ENCODE measurements around the gene ZNF576. TPM values are rescaled to one million over a fixed set of nuclear protein-coding genes. Genes with fewer than 3 reads are reported as not detected.

ZNF576 gene
- total RNA-seq, 2 donors from 2014 or later: 7.9 to 11.1 TPM

DNA sequence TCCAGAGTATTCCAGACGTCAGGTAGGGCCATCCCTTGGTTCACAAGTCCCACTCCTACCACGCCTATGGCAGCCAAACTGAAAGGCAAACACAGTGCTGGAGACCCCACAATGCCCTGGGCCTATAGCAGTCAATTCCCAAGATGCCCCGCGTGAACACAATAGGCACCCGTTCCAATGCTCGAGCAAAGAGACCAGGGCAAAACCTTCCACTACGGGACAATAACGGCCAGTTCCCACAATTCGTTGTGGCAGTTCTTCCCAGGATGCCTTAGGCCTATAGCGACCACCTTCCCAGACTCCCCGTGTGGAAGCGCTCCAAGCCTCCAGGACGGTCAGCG, 22.5 kb downstream of the ZNF576 start:
- H3K36me3 Mint-ChIP-seq (ENCODE audit: low read depth): no peaks in the 10 kb centered on the region

DNA sequence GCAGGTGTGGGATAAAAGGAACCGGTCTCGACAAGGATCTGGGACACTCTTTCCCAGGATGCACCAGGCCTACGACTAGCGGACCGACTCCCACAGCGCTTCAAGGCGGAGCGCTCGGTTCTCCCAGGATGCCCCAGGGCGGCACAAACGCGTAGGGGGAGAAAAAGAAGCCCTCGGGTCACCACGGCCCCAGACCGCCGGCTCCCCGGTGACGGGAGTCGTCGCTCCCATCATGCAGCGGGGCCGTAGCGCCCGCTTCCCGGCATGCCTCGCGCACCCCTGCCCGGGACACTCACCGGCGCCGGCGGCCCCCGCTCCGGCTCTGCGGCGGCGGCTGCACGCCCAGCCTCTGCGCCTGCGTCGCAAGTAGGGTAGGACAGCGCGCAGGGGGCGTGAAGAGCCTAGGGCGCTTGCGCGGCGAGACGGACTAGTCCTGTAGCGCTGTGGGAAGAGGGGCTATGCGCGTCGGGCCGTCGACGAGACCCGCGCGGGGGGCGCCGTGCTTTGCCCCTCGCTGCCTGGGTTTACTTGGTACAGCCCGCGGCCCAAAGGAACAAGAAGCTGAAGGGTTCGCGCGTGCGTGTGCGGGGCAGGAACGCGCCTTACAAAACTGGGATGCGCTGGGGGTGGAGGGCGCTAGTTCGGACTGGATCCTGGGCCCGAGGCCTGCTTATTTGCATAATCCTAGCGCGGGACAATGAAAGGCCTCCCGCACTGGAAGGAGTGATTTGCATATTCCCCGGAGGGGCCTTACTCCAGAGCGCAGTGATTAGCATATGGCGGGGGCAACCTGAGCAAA, 23.1 kb downstream of the ZNF576 start, which contains the start of gene ZNF428:
TSS of gene ZNF428 (minus strand) at position 368 of the 799 bp plus-strand sequence. CDS start 5,325 bp downstream, outside the sequence.
- DNase-seq (peak; percentile 76 to 88 (median 85)), ATAC-seq (peak; percentile 90)
- Mint-ChIP-seq H3K4me1 (peaks cover 27% of the 10 kb centered on the region), H3K27ac (peak within 1 kb of the TSS; percentile 91), H3K4me3 (peak within 1 kb of the TSS; percentile 97), H3K27me3 (no peaks in the 10 kb centered on the region), H3K36me3 (ENCODE audit: low read depth) (no peaks in the 10 kb centered on the region)
- H3K9me3 ChIP-seq (ENCODE audit: control insufficient read depth, low read length, poor library complexity, severe bottlenecking): no peaks in the 10 kb centered on the region

More for the DNA sequence above, 22.5 kb downstream of the ZNF576 start:
- Mint-ChIP-seq H3K27ac (peak overlapping the region; percentile 91), H3K4me1 (peaks cover 25% of the 10 kb centered on the region), H3K27me3 (no peaks in the 10 kb centered on the region), H3K4me3 (peak overlapping the region; percentile 97)
- DNase-seq (no peak), ATAC-seq (peak; percentile 12)
- H3K9me3 ChIP-seq (ENCODE audit: control insufficient read depth, low read length, poor library complexity, severe bottlenecking): no peaks in the 10 kb centered on the region

DNA sequence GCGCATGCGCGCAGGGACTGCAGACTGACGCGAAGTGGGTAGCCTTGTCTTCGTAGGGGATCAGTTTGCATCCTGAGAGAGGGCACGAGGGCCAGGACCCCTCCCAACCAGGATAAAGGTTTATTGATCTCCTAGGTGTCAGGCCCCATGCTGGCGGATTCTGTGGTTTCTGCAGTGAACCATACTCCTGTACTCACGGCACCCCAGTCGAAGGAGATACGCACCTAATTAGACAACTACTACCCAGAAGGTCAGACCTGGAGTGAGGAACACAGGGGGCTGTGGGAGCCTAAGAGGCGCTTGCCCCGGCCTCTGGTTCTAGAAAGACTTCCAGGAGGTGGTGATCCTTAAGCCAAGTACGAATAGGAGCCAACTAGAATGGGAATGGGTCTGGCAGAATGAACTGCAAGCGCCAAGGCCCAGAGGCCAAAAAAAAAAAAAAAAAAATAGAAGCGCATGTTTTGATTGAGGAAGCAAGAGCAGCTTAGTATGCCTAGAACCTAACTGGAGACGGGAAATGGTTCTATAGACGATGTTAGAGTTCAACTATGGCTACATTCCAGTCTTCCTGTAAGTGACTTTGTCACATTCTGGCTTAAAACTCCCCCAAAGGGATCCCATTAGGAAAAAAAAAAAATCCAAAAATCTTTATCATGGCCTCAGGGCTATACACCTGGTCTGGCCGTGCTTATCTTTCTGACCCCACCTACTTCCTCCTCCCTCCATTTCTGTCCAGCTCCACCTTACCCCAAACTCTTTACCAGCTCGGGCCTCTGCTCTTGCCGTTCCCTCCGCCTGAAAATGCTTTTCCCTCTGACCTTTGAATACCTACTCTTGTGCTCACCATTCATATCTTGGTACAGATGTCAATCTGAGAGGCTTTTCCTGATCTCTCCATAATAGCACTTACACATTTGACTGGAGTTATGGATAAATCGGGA, 23.9 kb downstream of the ZNF576 start:
- Mint-ChIP-seq H3K4me3 (peak overlapping the region; percentile 97), H3K27me3 (no peaks in the 10 kb centered on the region), H3K36me3 (ENCODE audit: low read depth) (no peaks in the 10 kb centered on the region), H3K4me1 (peaks cover 25% of the 10 kb centered on the region), H3K27ac (peak overlapping the region; percentile 91)
- ATAC-seq: no peak
- peak; percentile 66 to 75 (median 69) for DNase-seq
- no peaks in the 10 kb centered on the region for H3K9me3 ChIP-seq (ENCODE audit: control insufficient read depth, low read length, poor library complexity, severe bottlenecking)

DNA sequence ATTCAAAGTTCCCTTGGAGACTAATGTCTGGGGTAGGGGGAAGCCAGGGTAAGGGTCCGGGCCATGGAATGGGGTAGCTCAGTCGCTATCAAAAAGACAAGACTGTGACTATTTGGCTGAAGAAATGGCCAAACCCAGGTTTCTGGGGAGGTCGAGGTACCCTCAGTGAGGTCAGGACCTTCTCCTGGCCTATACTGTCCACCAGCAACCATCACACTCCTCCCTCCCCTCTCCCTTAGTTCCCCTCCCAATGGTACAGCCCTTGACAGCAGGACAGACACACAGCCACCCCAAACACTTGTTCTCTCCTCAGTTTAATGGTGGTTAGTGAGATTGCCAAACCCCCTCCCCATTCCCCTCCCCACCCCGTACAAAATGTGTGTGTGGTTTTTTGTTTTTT, 25.7 kb downstream of the ZNF576 start:
- peak overlapping the region; percentile 28 for H3K4me3 Mint-ChIP-seq
- no peak for DNase-seq
- peaks cover 6% of the 10 kb centered on the region for H3K27me3 Mint-ChIP-seq
- no peak overlapping the region for H3K27ac Mint-ChIP-seq
- no peak for ATAC-seq
- H3K9me3 ChIP-seq (ENCODE audit: control insufficient read depth, low read length, poor library complexity, severe bottlenecking): no peaks in the 10 kb centered on the region
- H3K4me1 Mint-ChIP-seq: peaks cover 23% of the 10 kb centered on the region
- H3K36me3 Mint-ChIP-seq (ENCODE audit: low read depth): no peaks in the 10 kb centered on the region

DNA sequence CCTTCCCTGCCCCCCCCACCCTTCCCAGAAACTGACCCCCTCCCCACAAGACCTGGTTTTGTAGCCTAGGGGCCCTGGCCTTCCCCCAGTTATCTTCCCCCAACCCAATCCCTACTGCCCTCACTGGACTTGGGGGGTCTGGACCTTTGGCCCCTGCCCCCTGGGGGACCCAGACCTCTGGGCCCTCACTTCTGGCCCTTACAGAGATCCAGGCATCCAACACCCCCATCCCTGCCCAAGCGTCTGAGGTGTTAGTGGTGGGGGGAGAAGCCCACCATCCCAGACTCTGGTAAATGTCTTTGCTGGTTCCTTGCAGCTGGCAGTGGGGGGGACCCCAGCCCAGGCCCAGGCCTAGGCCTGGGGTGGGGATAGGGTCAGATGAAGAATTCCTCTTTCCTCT, 26.6 kb downstream of the ZNF576 start:
- Mint-ChIP-seq H3K27me3 (peaks cover 12% of the 10 kb centered on the region), H3K4me1 (peaks cover 25% of the 10 kb centered on the region), H3K4me3 (no peak overlapping the region), H3K27ac (no peak overlapping the region), H3K36me3 (ENCODE audit: low read depth) (no peaks in the 10 kb centered on the region)
- DNase-seq (no peak), ATAC-seq (no peak)
- H3K9me3 ChIP-seq (ENCODE audit: control insufficient read depth, low read length, poor library complexity, severe bottlenecking): no peaks in the 10 kb centered on the region

DNA sequence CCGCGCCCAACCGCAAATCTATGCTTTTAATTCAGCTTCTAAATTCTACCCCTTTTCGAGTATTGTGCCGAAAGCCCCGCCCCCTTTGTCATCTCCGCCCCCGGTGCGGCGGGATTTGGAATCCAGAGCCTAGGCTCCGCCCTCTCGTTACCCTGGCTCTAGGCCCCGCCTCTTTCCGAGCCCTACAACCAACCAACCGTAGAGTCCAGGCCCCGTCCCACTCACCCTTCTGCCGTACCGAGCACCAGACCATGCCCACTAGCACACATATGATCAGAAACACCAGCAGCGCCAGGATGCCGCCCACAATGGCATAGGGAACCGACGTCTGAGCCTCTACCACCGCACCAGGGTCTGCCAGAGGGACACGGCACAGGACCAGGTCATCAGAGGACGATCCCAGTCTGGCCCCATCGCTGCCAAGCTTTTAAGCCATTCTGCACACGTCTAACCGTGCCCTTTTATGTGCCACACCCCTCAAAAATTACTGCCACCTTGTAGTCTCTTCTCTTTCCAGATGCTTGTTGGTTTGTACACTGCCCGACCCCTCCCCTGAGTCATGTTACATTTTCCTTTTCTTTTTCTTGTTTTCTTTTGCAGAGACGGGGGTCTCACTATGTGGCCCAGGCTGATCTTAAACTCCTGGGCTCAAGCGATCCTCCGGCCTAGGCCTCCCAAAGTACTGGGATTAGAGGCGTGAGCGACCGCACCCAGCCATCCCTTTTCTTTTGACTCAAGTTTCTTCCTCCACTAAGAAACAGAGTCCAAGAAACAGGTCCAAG, 27.7 kb downstream of the ZNF576 start:
- no peaks in the 10 kb centered on the region for H3K9me3 ChIP-seq (ENCODE audit: control insufficient read depth, low read length, poor library complexity, severe bottlenecking)
- Mint-ChIP-seq H3K4me1 (peaks cover 22% of the 10 kb centered on the region), H3K27me3 (peaks cover 12% of the 10 kb centered on the region), H3K4me3 (no peak overlapping the region), H3K27ac (no peak overlapping the region), H3K36me3 (ENCODE audit: low read depth) (no peaks in the 10 kb centered on the region)
- DNase-seq (no peak), ATAC-seq (no peak)

DNA sequence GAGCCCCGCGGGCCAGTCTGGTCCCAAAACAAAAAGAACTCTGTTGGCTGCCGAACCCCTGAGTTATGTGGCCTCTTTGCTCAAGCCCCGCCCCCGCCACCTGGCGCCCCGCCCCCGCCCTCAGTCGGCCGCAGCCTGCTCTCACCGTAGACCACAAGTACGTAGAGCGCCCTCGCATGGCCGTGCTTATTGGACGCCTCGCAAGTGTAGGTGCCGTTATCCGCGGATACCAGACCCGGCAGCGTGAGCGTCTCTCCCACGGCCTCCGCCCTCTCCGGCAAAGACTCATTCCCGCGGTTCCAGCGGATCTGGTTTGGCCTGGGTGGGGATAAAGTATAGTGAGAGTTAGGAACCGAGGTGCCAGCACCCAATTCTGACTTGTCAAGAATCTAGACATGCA, 28.5 kb downstream of the ZNF576 start:
- no peaks in the 10 kb centered on the region for H3K36me3 Mint-ChIP-seq (ENCODE audit: low read depth)
- H3K4me3 Mint-ChIP-seq: no peak overlapping the region
- peak; percentile 94 for ATAC-seq
- H3K27me3 Mint-ChIP-seq: peaks cover 12% of the 10 kb centered on the region
- H3K4me1 Mint-ChIP-seq: peaks cover 21% of the 10 kb centered on the region
- peak; percentile 71 to 87 (median 77) for DNase-seq
- H3K9me3 ChIP-seq (ENCODE audit: control insufficient read depth, low read length, poor library complexity, severe bottlenecking): no peaks in the 10 kb centered on the region
- no peak overlapping the region for H3K27ac Mint-ChIP-seq

DNA sequence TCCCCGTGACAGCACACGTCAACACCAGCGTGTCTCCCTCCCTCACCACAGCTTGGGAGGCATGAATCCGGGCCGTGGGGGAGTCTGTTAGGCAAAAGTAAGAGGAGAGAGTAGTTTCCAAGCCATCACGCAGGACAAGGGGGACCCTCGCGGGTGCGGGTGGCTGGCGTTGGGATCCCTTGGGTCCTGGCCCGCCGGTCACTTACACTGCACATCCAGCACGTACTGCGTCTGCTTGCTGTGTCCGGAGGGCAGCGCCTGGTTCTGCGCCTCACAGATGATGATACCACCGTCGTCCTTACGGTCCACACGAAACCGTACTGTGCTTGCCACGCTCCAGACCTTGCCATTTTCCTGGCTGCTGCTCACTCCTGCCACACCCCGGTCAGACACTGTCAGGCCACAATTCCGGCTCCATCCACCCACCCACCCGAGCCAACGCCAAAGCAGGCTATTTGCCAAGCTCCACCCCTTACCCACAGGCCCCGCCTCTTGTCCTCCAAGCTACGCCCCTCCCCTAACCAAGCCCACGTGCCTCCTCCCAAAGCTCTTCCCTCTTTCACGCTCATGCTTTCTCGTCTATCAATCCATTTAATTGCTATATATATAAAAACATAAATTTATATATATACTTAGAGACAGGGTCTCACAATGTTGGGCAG, 29.7 kb downstream of the ZNF576 start:
- Mint-ChIP-seq H3K4me3 (no peak overlapping the region), H3K27ac (no peak overlapping the region)

DNA sequence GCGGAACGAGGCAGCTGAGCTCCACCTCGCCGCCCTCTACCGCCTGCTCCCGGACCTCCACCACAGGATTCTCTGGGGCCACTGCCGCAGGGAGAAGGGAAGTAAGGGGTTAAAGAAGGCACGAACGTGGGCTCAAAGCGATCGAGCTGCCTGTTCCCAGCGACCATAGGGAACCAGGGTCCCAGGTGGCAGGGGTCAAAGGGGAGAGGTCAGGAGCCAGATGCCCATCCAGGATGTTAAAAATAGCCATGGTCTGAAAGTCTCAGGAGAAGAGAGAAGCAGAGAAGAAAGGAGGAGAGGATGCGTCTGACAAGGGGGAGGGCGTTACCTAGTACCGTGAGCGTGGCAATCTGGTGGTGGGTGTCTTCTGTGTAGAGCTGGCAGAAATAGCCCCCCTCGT, 30.4 kb downstream of the ZNF576 start:
- Mint-ChIP-seq H3K27me3 (peaks cover 12% of the 10 kb centered on the region), H3K27ac (no peak overlapping the region), H3K4me1 (peaks cover 13% of the 10 kb centered on the region), H3K36me3 (ENCODE audit: low read depth) (no peaks in the 10 kb centered on the region), H3K4me3 (no peak overlapping the region)
- ATAC-seq (no peak), DNase-seq (no peak)
- H3K9me3 ChIP-seq (ENCODE audit: control insufficient read depth, low read length, poor library complexity, severe bottlenecking): no peaks in the 10 kb centered on the region

More for the DNA sequence above, 29.7 kb downstream of the ZNF576 start:
- H3K27me3 Mint-ChIP-seq: peaks cover 12% of the 10 kb centered on the region
- ATAC-seq (no peak), DNase-seq (no peak)
- peaks cover 13% of the 10 kb centered on the region for H3K4me1 Mint-ChIP-seq
- no peaks in the 10 kb centered on the region for H3K9me3 ChIP-seq (ENCODE audit: control insufficient read depth, low read length, poor library complexity, severe bottlenecking)
- H3K36me3 Mint-ChIP-seq (ENCODE audit: low read depth): no peaks in the 10 kb centered on the region

DNA sequence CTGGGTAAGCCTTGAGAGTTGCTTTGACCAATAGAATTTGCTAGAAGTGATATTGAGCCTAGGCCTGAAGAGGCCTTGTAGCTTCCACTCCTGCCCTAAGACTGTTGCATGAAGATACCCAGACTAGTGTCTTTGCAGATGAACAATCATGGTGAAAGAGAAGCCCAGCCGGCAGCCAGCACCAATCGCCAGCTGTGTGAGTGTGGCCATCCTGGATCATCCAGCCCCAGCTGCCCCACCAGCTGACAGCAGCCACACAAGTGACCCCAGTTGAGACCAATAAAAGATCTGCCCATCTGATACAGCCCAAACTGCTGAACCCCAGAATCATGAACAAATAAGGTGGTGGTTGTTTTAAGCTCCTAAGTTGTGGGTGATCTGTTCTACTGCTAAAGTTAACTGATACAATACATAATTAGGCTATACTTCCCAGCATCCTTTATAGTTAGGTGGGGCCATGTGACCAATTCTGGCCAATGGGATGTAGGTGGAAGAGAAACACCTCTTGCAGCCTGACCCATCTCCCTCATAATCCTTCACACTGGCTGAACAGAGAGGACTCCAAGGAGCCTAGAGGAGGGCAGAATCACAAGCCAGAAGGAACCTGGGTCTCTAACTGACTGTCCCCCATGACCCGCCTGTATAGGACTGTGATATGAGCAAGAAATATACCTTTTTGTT, 32.4 kb downstream of the ZNF576 start:
- Mint-ChIP-seq H3K4me3 (no peak overlapping the region), H3K27me3 (peaks cover 19% of the 10 kb centered on the region), H3K4me1 (peaks cover 13% of the 10 kb centered on the region), H3K27ac (no peak overlapping the region), H3K36me3 (ENCODE audit: low read depth) (peaks cover 2% of the 10 kb centered on the region)
- no peaks in the 10 kb centered on the region for H3K9me3 ChIP-seq (ENCODE audit: control insufficient read depth, low read length, poor library complexity, severe bottlenecking)
- ATAC-seq (no peak), DNase-seq (no peak)

DNA sequence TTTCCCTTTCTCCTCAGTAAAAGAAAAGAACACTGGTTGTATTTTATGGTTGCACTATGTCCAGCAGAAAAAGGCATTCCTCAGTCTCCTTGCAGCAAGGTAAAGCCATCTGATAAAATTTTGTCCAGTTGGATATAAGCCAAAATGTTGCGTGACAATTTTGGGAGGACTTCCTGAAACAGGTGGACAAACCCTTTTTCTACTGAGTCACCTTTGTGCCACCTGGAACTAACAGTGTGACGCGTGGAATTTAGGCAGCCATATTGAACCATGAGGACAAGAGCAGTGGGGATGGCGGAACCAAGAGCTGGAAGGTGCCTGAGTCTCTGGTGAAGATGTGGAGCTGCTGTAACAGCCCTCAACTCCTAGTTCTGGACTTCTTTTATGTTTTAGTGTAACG, 35.1 kb downstream of the ZNF576 start:
- Mint-ChIP-seq H3K27me3 (peaks cover 23% of the 10 kb centered on the region), H3K4me3 (no peak overlapping the region), H3K36me3 (ENCODE audit: low read depth) (peaks cover 2% of the 10 kb centered on the region), H3K4me1 (peaks cover 2% of the 10 kb centered on the region), H3K27ac (no peak overlapping the region)
- no peaks in the 10 kb centered on the region for H3K9me3 ChIP-seq (ENCODE audit: control insufficient read depth, low read length, poor library complexity, severe bottlenecking)
- DNase-seq (no peak), ATAC-seq (no peak)

DNA sequence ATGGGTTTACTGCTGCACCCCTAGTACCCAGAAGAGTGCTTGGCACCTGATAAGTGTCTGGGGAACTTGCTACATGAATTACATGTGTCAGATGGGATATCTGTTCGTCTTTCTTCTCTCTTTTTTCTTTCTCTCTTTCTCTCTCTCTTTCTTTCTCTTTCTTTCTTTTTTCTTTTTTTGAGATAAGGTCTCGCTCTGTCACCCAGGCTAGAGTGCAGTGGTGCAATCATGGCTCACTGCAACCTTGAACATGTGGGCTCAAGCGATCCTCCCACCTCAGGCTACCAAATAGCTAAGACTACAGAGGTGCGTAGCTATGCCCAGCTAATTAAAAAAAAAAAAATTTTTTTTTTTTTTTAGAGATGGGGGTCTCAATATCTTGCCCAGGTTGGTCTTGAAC, 37.1 kb downstream of the ZNF576 start:
- no peaks in the 10 kb centered on the region for H3K9me3 ChIP-seq (ENCODE audit: control insufficient read depth, low read length, poor library complexity, severe bottlenecking)
- peaks cover 2% of the 10 kb centered on the region for H3K36me3 Mint-ChIP-seq (ENCODE audit: low read depth)
- peaks cover 2% of the 10 kb centered on the region for H3K4me1 Mint-ChIP-seq
- H3K4me3 Mint-ChIP-seq: no peak overlapping the region
- DNase-seq (no peak), ATAC-seq (no peak)
- peaks cover 23% of the 10 kb centered on the region for H3K27me3 Mint-ChIP-seq
- H3K27ac Mint-ChIP-seq: no peak overlapping the region

Data from T-helper 17 cell (primary cell).